ENCODE results near the gene FAM20A.
A peak's percentile ranks its signal among the peaks of the same experiment; 100 is the strongest.

FAM20A gene

GRCh38 chr17:68576137-68576536 lies 25.0 kb downstream of the FAM20A start:
- no peak for DNase-seq
- intact Hi-C loops (cut with DNase I): no loop called here

DNA sequence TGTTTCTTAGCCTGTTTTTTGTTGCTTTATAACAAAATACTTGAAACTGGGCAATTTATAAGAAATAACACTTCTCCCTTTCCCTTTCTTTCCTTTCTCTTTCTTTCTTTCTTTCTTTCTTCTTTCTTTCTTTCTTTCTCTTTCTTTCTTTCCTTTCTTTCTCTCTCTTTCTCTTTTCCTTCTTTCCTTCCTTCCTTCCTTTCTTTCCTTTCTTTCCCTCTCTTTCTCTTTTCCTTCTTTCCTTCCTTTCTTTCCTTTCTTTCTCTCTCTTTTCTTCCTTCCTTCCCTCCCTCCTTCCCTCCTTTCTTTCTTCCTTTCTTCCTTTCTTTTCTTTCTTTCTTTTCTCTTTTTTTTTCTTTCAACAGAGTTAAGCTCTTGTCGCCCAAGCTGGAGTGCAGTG lies 27.8 kb downstream of the FAM20A start:
- DNase-seq: no peak
- intact Hi-C loops (cut with DNase I): no loop called here

- DNase-seq: peak in 2 of 42 donors; percentile 9 to 10
- intact Hi-C loops (cut with DNase I): no loop called here
Measured at GRCh38 chr17:68572138-68572842, 28.9 kb downstream of the FAM20A start.

DNA sequence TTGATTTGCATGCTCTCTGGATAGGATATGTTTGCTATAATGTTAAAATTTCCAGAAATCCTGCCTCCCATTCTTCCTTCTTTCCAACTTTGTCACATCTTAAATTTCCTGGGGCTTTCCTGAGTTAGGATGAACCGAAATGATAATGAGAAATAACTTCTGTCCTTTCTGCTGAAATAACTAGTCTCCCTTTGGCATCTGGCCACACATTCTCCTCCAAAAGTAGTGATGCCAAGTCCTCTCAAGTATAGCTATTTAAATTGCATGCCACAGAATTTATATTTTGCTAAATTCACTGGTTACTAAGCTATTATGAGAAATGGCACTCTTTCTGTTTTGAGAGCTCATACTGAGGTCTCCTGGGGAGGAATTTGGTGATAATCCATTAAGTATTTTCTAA lies 30.6 kb downstream of the FAM20A start:
- DNase-seq: no peak
- intact Hi-C loops (cut with DNase I): no loop called here

DNA sequence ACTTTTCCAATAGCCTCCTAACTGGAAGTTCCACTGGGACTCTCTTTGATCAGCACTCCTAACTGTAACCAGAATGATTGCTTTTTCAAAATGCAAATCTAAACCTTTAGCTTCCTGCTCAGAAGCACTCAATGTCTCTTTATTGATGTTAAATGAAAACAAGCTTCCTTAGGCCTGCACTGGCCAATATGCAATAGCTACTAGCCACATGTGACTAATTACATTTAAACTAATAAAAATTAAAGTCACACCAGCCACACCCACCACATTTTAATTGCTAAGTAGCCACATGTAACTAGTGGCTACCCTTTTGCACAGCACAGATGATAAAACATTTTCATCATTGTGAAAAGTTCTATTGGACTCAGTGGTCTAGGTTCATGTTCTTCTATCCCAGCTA lies 31.8 kb downstream of the FAM20A start:
- intact Hi-C loops (cut with DNase I): no loop called here
- DNase-seq: no peak

- no peak for DNase-seq
- intact Hi-C loops (cut with DNase I): no loop called here
Measured at GRCh38 chr17:68568581-68568980, 32.6 kb downstream of the FAM20A start.

- intact Hi-C loops (cut with DNase I): no loop called here
- DNase-seq: no peak
Measured at GRCh38 chr17:68567581-68567980, 33.6 kb downstream of the FAM20A start.

GRCh38 chr17:68567035-68567434 lies 34.1 kb downstream of the FAM20A start:
- intact Hi-C loops (cut with DNase I): no loop called here

GRCh38 chr17:68566442-68566738 lies 34.8 kb downstream of the FAM20A start:
- no peak for DNase-seq
- intact Hi-C loops (cut with DNase I): no loop called here

More at GRCh38 chr17:68567035-68567434, 34.1 kb downstream of the FAM20A start:
- DNase-seq: no peak

DNA sequence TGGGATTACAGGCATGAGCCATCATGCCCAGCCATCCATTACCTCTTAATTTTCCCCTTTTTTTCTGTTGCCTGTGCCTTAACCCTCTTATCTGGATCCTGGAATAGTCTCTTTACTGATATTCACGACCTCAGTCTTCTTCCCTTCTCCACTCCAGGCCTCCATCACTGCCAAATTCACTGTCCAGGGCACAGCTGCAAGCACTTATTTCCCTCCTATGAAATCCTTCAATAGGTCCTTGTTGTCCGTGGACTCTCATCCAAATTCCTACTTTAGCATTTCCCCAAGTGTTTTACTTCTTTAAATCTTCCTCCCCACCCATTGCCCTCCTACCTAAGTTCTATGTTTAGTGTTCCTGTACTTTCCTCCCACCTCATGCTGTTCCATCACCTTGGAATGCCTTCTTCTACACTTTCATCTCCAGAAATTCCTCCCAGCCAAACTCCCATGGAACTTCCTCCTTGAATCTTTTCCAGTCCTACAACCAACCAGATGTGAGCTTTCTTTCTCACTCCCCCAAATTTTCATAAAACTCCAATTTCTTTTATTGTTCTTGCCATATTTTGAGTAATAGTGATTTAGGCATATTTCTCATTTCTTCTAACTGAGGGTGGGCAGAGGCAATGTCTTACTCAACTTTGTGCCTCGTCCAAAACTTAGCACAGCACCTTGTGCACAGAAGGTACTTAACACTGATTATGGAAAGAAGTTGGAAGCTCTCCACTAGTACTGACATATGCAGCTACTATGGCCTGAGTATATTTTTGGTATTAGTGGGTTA lies 35.3 kb downstream of the FAM20A start:
- intact Hi-C loops (cut with DNase I): no loop called here
- peak in 1 of 42 donors; percentile 13 for DNase-seq

- intact Hi-C loops (cut with DNase I): no loop called here
- DNase-seq: no peak
Measured at GRCh38 chr17:68564415-68565111, 36.6 kb downstream of the FAM20A start.

GRCh38 chr17:68562736-68563135 lies 38.4 kb downstream of the FAM20A start:
- intact Hi-C loops (cut with DNase I): no loop called here
- no peak for DNase-seq

- intact Hi-C loops (cut with DNase I): no loop called here
- no peak for DNase-seq
Measured at GRCh38 chr17:68560966-68561720, 40.0 kb downstream of the FAM20A start.

- no peak for DNase-seq
- intact Hi-C loops (cut with DNase I): no loop called here
Measured at GRCh38 chr17:68559316-68559715, 41.9 kb downstream of the FAM20A start.

DNA sequence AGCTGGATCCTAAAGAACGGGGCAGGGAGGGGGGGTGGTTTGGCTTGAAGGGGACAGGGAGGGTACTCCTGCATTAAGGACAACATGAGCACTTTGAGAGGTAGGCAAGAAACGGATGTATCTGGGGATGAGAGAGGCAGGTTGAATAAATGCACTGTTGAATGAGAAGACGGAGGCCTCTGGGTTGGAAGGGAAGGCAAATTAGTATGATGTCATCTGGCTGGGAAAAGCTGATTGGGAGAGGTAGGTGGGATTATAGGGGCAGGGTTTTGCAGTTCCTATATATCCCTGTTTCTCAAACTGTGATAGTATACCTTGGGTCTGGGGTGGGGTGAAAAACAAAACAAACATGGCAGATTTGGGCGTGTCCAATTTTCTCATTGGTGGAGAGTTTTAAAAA lies 44.6 kb downstream of the FAM20A start:
- intact Hi-C loops (cut with DNase I): no loop called here
- DNase-seq: no peak

DNA sequence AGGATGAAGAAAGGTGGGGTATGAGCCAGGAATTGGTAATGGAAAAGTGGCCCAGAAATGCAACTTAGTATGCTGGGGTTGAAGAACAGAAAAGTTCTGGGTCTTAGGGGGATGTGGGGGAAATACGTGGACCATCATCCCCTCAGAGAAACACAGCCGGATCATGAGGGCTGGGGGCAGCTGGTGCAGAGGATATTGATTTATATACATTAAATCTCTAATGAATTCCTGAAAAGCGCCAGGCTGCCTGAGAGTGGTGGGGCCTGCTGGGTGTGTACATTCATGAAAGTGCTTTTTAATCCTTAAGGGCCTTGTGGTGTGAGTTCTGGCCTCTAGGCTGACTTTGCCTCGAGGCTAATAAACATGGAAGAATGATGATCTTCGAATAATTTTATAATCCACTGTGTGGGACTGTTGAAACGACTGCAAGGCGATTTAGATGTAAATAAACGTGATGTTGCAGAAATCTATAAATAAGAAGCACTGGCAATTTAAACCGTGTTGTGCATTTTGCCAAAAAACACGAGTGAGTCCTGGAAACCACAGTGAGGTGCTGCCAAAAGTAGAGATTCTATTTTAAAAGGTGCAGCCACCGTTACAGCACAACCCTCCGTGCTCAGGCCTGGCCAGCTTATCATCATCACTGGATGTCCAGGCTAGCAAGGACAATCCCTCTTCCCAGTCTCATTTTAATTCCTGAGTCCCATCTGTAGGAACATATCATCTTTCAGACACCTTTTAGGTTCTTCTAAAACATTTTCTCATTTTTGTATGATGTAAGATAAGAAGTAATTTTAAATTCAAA lies 56.9 kb downstream of the FAM20A start:
- no peak for DNase-seq
- intact Hi-C loops (cut with DNase I): no loop called here

DNA sequence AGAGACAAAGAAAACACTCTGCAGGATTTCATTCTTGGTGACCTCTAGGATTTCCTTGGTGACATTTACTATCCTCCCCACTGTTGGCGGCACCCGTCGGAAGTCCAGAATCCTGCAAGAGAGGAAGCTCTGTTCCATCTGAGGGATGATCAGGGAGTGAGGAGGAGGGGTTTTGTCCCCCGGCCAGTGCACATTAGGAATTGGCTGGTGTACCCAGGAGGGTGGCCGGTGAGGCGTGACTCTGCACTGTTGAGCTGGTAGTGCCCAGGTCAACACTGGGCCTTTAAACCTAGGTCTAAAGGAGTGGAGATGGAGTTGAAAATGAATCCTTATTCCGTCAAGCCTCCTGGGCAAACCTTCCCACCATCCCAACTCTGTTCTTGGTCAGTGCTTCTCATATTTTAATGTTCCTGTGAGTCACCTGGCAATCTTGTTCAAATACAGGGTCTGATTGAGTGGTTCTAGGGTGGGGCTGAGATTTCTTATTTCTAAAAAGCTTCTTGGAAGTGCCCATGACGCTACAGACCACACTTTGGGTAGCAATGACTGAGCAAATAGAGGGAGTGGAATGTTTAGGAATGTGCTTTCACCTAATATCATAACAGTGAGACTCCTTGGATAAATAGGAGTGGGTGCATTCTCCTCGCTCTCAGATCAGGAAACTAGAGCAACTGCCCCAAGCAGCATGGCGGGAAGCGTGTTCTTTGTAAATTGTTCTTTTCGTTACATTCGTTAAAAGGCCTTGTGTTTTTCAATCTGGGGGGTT lies 58.3 kb downstream of the FAM20A start:
- DNase-seq: no peak
- intact Hi-C loops (cut with DNase I): no loop called here

- no peak for DNase-seq
- intact Hi-C loops (cut with DNase I): no loop called here
Measured at GRCh38 chr17:68541816-68542215, 59.4 kb downstream of the FAM20A start.

Measured in head of caudate nucleus (tissue), 42 donors.